AG04450 (cell line): ENCODE data around the gene ZBTB43. TPM values are rescaled to one million over a fixed set of nuclear protein-coding genes. Genes with fewer than 3 reads are reported as not detected.

Experiments
- CTCF ChIA-PET: fragments of 300-600, 350-600 bp; formaldehyde crosslinking; extraction: SDS; loops from one replicate; lab custom pipeline; 2022; ENCODE audit warnings: antibody characterized with exemption, inconsistent platforms; lab: Charles Lee
- POLR2A ChIA-PET: fragments of 350-600 bp; formaldehyde crosslinking; extraction: SDS; loops from one replicate; lab custom pipeline; 2021; ENCODE audit warnings: antibody characterized with exemption, inconsistent platforms; lab: Yijun Ruan, JAX
- DNase-seq: peaks from one replicate; pipeline ENCODE4 v3.0.0-alpha.2; 2011; ENCODE audit warnings: low read depth, low spot score
- H3K27ac ChIP-seq: one replicate; pipeline ENCODE4 v1.5.1; 2012; ENCODE audit warnings: low read depth, low read length, control low read depth
- H3K27me3 ChIP-seq: one replicate; pipeline ENCODE4 v1.6.0; 2012; ENCODE audit warnings: low read length; ENCODE audit not compliant: control insufficient read depth, insufficient read depth
- H3K4me3 ChIP-seq: 2 replicates; pipeline ENCODE4 v1.5.1; 2011; ENCODE audit warnings: mild to moderate bottlenecking, low read depth, low read length, control low read depth
- H3K9me3 ChIP-seq: 2 replicates; pipeline ENCODE4 v1.5.1; 2012; ENCODE audit warnings: low read length; ENCODE audit not compliant: control insufficient read depth, insufficient read depth
- polyA plus RNA-seq: library from polyadenylated mRNA; depleted of rRNA; stranded (reverse); fragments of >200 nt; gene quantifications from 2 replicates; pipeline ENCODE4 v1.2.3, GENCODE V29; 2011
- TF ChIP-seq, protein P1 (sequence below): IDR thresholded peaks from 2 replicates; pipeline ENCODE4 v1.5.1; 2011; ENCODE audit warnings: low read depth, low read length, control low read depth, inconsistent platforms

Gene ZBTB43
- polyA plus RNA-seq, 1 experiment, result 11.7 TPM

DNA sequence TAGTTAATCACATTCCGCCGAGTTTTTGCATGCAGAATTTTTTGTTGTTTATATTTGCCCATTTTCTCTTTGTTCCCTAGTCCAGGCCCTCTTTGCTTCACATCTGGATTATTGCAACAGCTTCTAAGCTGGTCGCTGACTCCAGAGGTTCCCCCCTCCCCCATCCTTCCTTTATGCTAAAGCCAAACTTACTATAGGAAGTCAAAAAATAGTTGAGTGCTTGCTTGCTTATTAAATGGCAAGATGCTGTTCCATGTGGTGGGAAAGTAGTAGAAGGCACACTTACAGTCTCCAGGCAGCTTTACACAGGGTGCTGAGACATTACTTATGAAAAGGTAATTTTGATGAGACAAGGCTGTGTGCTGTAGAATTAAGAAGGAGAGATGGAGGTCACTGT lies 56.9 kb downstream of the ZBTB43 start:
- CTCF ChIA-PET, result no interaction called here

DNA sequence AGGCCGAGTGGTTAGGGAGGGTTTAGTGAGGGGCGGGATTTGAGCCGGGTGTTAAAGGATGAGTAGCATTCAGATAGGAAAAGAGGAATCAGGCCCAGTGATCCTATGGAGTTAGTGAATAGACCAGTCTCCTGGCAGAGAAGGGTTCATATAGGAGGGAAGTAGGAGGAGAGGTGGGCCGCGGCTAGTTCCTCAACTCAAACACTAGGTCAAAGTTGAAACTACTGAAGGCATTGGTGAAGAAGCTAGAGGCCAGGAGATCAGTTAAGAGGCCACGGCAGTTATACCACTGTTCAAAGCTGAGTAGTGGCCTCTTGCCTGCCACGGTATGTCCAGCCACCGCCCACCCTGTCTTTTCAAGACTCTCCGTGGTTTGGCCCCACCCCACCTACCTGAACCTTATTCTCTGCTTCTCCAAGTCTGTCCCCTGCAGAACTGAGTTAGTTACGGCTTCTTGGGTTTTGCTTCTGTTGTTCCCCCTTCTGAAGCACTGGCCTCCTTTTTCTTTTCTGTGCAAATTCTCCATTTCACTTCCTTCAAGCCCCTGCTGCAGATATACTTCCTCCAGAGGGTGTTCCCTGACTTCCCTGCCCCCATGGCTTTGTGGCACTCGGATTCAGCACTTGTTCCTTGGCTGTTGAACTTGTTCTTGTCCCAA lies 57.4 kb downstream of the ZBTB43 start:
- H3K4me3 ChIP-seq, result peak overlapping the region; percentile 90
- POLR2A ChIA-PET, result no interaction called here
- TF ChIP-seq, protein P1, sequence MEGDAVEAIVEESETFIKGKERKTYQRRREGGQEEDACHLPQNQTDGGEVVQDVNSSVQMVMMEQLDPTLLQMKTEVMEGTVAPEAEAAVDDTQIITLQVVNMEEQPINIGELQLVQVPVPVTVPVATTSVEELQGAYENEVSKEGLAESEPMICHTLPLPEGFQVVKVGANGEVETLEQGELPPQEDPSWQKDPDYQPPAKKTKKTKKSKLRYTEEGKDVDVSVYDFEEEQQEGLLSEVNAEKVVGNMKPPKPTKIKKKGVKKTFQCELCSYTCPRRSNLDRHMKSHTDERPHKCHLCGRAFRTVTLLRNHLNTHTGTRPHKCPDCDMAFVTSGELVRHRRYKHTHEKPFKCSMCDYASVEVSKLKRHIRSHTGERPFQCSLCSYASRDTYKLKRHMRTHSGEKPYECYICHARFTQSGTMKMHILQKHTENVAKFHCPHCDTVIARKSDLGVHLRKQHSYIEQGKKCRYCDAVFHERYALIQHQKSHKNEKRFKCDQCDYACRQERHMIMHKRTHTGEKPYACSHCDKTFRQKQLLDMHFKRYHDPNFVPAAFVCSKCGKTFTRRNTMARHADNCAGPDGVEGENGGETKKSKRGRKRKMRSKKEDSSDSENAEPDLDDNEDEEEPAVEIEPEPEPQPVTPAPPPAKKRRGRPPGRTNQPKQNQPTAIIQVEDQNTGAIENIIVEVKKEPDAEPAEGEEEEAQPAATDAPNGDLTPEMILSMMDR, result no peak
- H3K27me3 ChIP-seq, result peaks cover 13% of the 10 kb centered on the region
- DNase-seq, result no peak
- CTCF ChIA-PET, result interaction anchor here (0.9 kb wide), 1 partner anchor 33 kb away, joined by 3 read pairs; no protein-coding TSS in a partner anchor
- H3K27ac ChIP-seq, result no peak overlapping the region
- no peaks in the 10 kb centered on the region; the same call in 1 of the 2 replicates for H3K9me3 ChIP-seq

More for the DNA sequence above, 56.9 kb downstream of the ZBTB43 start:
- Histone ChIP-seq H3K27ac (peak overlapping the region; percentile 47), H3K27me3 (peaks cover 18% of the 10 kb centered on the region), H3K9me3 (no peaks in the 10 kb centered on the region; the same call in 1 of the 2 replicates), H3K4me3 (peak overlapping the region; percentile 90)
- TF ChIP-seq, protein P1, result no peak
- POLR2A ChIA-PET, result no interaction called here
- DNase-seq, result no peak

DNA sequence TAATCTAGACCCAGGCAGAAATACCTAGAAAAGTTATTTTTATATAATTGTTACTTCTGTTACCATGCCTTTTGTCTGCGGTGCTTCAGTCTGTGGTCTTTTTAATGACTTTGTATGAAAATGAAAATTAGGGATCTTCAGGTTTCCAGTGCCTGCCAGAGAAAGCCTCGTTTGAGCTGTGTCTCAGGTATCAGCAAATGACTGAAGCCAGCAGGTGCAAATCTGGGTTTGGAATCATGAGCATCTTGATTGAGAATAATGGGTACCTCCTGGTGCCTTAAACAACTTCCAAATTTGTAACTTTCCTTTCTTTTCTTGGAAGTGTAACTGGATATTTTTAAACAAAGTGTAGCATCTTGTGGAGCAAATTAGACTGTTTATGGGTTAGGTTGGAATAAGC lies 59.9 kb downstream of the ZBTB43 start:
- Histone ChIP-seq H3K27ac (no peak overlapping the region), H3K27me3 (no peaks in the 10 kb centered on the region), H3K4me3 (no peak overlapping the region), H3K9me3 (no peaks in the 10 kb centered on the region; the same call in 1 of the 2 replicates)
- POLR2A ChIA-PET, result no interaction called here
- TF ChIP-seq, protein P1, result no peak
- CTCF ChIA-PET, result no interaction called here
- DNase-seq, result no peak

DNA sequence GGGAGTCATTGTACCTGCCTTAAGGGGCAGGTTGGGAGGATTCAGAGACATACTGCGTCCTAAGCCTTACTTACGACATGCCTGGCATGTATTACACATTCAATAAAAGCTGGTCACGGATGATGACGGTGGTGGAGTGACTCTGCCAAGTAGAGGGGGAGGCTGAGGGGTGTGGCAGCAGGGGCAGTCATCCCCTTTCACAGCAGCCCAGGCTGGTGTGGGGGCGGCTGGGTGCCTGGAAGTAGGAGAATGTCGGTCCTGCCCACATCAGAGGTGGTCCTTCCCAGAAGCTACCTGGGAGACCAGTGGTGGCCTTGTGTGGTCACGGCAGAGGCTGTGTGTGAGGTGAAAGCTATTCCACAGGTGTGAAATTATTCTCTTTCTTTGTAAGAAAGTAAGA lies 64.5 kb downstream of the ZBTB43 start:
- Histone ChIP-seq H3K4me3 (no peak overlapping the region), H3K27me3 (no peaks in the 10 kb centered on the region), H3K9me3 (no peaks in the 10 kb centered on the region), H3K27ac (no peak overlapping the region)
- ChIA-PET POLR2A (no interaction called here), CTCF (no interaction called here)
- no peak for DNase-seq
- TF ChIP-seq, protein P1, result no peak

DNA sequence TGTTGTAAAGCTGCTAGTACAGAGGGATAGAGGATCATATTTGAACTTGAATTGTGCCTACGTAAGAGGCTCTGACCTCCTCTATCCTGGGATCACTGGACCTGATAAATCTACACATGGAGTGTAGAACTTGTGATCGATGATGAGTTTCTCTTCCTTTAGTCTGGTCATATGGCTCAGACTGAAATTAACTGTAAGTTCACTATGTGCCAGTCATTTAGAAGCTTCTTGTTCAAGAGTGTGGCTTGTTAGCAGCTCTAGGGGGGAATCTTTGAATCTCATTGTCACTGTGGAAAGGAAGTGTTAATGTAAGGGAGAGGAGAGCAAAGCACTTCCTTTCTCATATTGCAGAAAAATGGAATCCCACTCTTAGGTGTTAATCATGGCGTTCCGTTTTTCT lies 67.7 kb downstream of the ZBTB43 start:
- no peak for DNase-seq
- CTCF ChIA-PET, result interaction anchor here (1.4 kb wide), 1 partner anchor 13 kb away, joined by 3 read pairs; no protein-coding TSS in a partner anchor
- H3K4me3 ChIP-seq, result no peak overlapping the region
- TF ChIP-seq, protein P1, result no peak
- POLR2A ChIA-PET, result no interaction called here
- H3K9me3 ChIP-seq, result no peaks in the 10 kb centered on the region
- no peak overlapping the region for H3K27ac ChIP-seq
- no peaks in the 10 kb centered on the region for H3K27me3 ChIP-seq
